ENCODE results near the gene PHLPP1.

- peak in 2 of 3 experiments; percentile 72 to 77; a peak in 4 of 6 replicates for TF ChIP-seq CTCF (IDR thresholded peaks at IDR 0.05 in 2 of 3, conservative IDR thresholded peaks at IDR 0.05 in 1 of 3; ENCODE audit: borderline replicate concordance in 1 of 3, insufficient read depth in 1 of 3, low read depth in 2 of 3, low read length in 2 of 3)
- TF ChIP-seq JUND (IDR thresholded peaks at IDR 0.05): no peak
- TF ChIP-seq, protein P1, sequence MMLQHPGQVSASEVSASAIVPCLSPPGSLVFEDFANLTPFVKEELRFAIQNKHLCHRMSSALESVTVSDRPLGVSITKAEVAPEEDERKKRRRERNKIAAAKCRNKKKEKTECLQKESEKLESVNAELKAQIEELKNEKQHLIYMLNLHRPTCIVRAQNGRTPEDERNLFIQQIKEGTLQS (IDR thresholded peaks at IDR 0.05): no peak
These were observed 488 bp upstream of the PHLPP1 start for GRCh38 chr18:62714671-62715435.

All from HCT116 (cell line).